ENCODE results near the gene IKBKE.

GRCh38 chr1:206484901-206485300, 14.6 kb downstream of the IKBKE start:
- TF ChIP-seq, protein P1, sequence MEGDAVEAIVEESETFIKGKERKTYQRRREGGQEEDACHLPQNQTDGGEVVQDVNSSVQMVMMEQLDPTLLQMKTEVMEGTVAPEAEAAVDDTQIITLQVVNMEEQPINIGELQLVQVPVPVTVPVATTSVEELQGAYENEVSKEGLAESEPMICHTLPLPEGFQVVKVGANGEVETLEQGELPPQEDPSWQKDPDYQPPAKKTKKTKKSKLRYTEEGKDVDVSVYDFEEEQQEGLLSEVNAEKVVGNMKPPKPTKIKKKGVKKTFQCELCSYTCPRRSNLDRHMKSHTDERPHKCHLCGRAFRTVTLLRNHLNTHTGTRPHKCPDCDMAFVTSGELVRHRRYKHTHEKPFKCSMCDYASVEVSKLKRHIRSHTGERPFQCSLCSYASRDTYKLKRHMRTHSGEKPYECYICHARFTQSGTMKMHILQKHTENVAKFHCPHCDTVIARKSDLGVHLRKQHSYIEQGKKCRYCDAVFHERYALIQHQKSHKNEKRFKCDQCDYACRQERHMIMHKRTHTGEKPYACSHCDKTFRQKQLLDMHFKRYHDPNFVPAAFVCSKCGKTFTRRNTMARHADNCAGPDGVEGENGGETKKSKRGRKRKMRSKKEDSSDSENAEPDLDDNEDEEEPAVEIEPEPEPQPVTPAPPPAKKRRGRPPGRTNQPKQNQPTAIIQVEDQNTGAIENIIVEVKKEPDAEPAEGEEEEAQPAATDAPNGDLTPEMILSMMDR (IDR thresholded peaks at IDR 0.05) = no peak
- no peak for TF ChIP-seq EP300 (IDR thresholded peaks at IDR 0.05)
- TF ChIP-seq POLR2AphosphoS5 (IDR thresholded peaks at IDR 0.05) = no peak
- TF ChIP-seq POLR2A (IDR thresholded peaks at IDR 0.05; ENCODE audit: low read depth) = no peak

Data from esophagus muscularis mucosa (tissue), 4 donors.